Panc1 (cell line): ENCODE results near the gene ANGPTL4. TPM values are rescaled to one million over a fixed set of nuclear protein-coding genes. Genes with fewer than 3 reads are reported as not detected.

Experiments used
- ATAC-seq: fragments of 200-7000 bp; cut with Tn5 transposase; 2 replicates; pipeline ENCODE4 v1.9.1; 2020; ENCODE audit warnings: mild to moderate bottlenecking, moderate library complexity
- BruUV-seq: library from RNA; stranded (reverse); fragments of 400-500 nt; replicated peaks from 2 replicates; lab custom pipeline; 2021; lab: Mats Ljungman, UMichigan
- CTCF ChIA-PET: fragments of 300-600 bp; sonication (Branson Sonifier 250); formaldehyde crosslinking; loops from one replicate; lab custom pipeline; 2022; ENCODE audit warnings: antibody characterized with exemption; lab: Charles Lee
- POLR2A ChIA-PET: fragments of 300-600 bp; sonication (Branson Sonifier 250); formaldehyde crosslinking; loops from one replicate; lab custom pipeline; 2022; ENCODE audit warnings: antibody characterized with exemption; lab: Charles Lee
- DNase-seq: peaks from one replicate; pipeline ENCODE4 v3.0.0-alpha.2; 2010; ENCODE audit warnings: low read depth, low spot score
- H3K27ac ChIP-seq: 2 replicates; pipeline ENCODE4 v1.5.1; 2011; ENCODE audit warnings: mild to moderate bottlenecking, low read length, inconsistent platforms
- H3K27me3 ChIP-seq: fragments of 200-500 bp; sonication (Bioruptor generic); 2 replicates; pipeline ENCODE4 v1.6.0; 2014; ENCODE audit warnings: low read length, inconsistent platforms; ENCODE audit not compliant: control insufficient read depth, insufficient read depth
- H3K36me3 ChIP-seq: fragments of 200-500 bp; sonication (Bioruptor generic); 2 replicates; pipeline ENCODE4 v1.5.1; 2014; ENCODE audit warnings: inconsistent platforms, mild to moderate bottlenecking, low read length, moderate library complexity; ENCODE audit not compliant: control insufficient read depth, insufficient read depth
- H3K4me1 ChIP-seq: 2 replicates; pipeline ENCODE4 v1.5.1; 2011; ENCODE audit warnings: inconsistent platforms, mild to moderate bottlenecking, low read length, moderate library complexity; ENCODE audit not compliant: control insufficient read depth, insufficient read depth
- H3K4me3 ChIP-seq, 2 experiments: 2 replicates each; pipeline ENCODE4 v1.5.1; 2011 to 2012; ENCODE audit warnings: low read depth in 2 of 2, low read length in 2 of 2, mild to moderate bottlenecking in 2 of 2, inconsistent platforms in 1 of 2, moderate library complexity in 1 of 2
- H3K9me3 ChIP-seq: fragments of 200-500 bp; sonication (Bioruptor generic); 2 replicates; pipeline ENCODE4 v1.5.1; 2014; ENCODE audit warnings: low read depth, mild to moderate bottlenecking, inconsistent platforms, low read length, moderate library complexity; ENCODE audit not compliant: control insufficient read depth, insufficient read depth
- POLR2AphosphoS5 ChIP-seq: IDR thresholded peaks from 2 replicates; pipeline ENCODE4 v1.6.1; 2012; ENCODE audit warnings: mild to moderate bottlenecking, low read depth, low read length, moderate library complexity
- SIN3A ChIP-seq: IDR thresholded peaks from 2 replicates; pipeline ENCODE4 v1.6.1; 2012; ENCODE audit warnings: low read depth, mild to moderate bottlenecking, low read length, moderate library complexity, borderline replicate concordance; ENCODE audit not compliant: insufficient read depth
- TCF7L2 ChIP-seq: IDR thresholded peaks from 2 replicates; pipeline ENCODE4 v1.6.1; 2011; ENCODE audit warnings: mild to moderate bottlenecking, low read depth, low read length, inconsistent platforms
- in situ Hi-C: cut with HindIII; loops from 2 replicates; pipeline ENCODE4 v1.10.0; 2016; ENCODE audit warnings: low sequenced_read_pairs, low pct_unique_long_range_greater_than_20kb
- intact Hi-C: fragments of 100-400 bp; cut with micrococcal nuclease; formaldehyde crosslinking; loops from one replicate; pipeline ENCODE4 v1.10.0; 2022; ENCODE audit not compliant: unreplicated experiment
- total RNA-seq: library from RNA; stranded (reverse); gene quantifications from one replicate; pipeline ENCODE4 v1.2.1, GENCODE V29; 2021; ENCODE audit not compliant: unreplicated experiment
- TF ChIP-seq, protein P1 (sequence below), 2 experiments: IDR thresholded peaks; 2 replicates each; pipeline ENCODE4 v1.6.1; 2011 to 2012; ENCODE audit warnings: low read depth in 2 of 2, control low read depth in 1 of 2, low read length in 1 of 2, mild to moderate bottlenecking in 1 of 2, moderate library complexity in 1 of 2; ENCODE audit not compliant: insufficient read depth in 1 of 2
- TF ChIP-seq, protein P2 (sequence below): fragments of 450-650 bp; IDR thresholded peaks from 2 replicates; pipeline ENCODE4 v1.5.1; 2017; ENCODE audit warnings: mild to moderate bottlenecking

The ANGPTL4 gene
- total RNA-seq, 1 experiment from 2014 or later = 46.6 TPM

DNA sequence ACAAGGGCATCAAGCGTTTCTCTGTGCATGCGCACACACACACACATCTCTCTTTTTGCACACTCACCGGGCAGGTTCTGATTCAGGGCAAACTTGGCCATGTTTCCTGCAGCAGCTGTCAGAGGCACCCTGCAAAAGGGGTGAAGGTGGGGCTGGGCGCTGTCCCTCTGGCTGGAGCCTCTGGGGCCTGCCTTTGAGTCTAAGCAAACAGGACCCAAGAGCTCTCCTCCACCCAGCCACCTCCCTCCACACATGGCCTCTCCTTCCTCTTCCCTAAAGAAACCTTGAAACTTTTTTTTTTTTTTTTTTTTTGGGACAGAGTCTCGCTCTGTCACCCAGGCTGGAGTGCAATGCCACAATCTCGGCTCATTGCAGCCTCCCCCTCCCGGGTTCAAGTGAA, 26.2 kb upstream of the ANGPTL4 start:
- in situ Hi-C loops (no loop called here), intact Hi-C loops (no loop called here)
- no peak overlapping the region for H3K4me3 ChIP-seq
- no peaks in the 10 kb centered on the region for H3K36me3 ChIP-seq
- H3K27me3 ChIP-seq = no peaks in the 10 kb centered on the region; the same call in 1 of the 2 replicates
- no peak for ATAC-seq
- no peak for DNase-seq
- ChIA-PET POLR2A (no interaction called here), CTCF (no interaction called here)
- no peaks in the 10 kb centered on the region for H3K4me1 ChIP-seq
- H3K9me3 ChIP-seq = no peaks in the 10 kb centered on the region
- TF ChIP-seq, protein P1, sequence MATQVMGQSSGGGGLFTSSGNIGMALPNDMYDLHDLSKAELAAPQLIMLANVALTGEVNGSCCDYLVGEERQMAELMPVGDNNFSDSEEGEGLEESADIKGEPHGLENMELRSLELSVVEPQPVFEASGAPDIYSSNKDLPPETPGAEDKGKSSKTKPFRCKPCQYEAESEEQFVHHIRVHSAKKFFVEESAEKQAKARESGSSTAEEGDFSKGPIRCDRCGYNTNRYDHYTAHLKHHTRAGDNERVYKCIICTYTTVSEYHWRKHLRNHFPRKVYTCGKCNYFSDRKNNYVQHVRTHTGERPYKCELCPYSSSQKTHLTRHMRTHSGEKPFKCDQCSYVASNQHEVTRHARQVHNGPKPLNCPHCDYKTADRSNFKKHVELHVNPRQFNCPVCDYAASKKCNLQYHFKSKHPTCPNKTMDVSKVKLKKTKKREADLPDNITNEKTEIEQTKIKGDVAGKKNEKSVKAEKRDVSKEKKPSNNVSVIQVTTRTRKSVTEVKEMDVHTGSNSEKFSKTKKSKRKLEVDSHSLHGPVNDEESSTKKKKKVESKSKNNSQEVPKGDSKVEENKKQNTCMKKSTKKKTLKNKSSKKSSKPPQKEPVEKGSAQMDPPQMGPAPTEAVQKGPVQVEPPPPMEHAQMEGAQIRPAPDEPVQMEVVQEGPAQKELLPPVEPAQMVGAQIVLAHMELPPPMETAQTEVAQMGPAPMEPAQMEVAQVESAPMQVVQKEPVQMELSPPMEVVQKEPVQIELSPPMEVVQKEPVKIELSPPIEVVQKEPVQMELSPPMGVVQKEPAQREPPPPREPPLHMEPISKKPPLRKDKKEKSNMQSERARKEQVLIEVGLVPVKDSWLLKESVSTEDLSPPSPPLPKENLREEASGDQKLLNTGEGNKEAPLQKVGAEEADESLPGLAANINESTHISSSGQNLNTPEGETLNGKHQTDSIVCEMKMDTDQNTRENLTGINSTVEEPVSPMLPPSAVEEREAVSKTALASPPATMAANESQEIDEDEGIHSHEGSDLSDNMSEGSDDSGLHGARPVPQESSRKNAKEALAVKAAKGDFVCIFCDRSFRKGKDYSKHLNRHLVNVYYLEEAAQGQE (IDR thresholded peaks at IDR 0.05; ENCODE audit: insufficient read depth in 1 of 2, low read depth in 2 of 2, low read length in 1 of 2) = no peak
- TF ChIP-seq TCF7L2 (no peak), POLR2AphosphoS5 (no peak), SIN3A (no peak)
- TF ChIP-seq, protein P2, sequence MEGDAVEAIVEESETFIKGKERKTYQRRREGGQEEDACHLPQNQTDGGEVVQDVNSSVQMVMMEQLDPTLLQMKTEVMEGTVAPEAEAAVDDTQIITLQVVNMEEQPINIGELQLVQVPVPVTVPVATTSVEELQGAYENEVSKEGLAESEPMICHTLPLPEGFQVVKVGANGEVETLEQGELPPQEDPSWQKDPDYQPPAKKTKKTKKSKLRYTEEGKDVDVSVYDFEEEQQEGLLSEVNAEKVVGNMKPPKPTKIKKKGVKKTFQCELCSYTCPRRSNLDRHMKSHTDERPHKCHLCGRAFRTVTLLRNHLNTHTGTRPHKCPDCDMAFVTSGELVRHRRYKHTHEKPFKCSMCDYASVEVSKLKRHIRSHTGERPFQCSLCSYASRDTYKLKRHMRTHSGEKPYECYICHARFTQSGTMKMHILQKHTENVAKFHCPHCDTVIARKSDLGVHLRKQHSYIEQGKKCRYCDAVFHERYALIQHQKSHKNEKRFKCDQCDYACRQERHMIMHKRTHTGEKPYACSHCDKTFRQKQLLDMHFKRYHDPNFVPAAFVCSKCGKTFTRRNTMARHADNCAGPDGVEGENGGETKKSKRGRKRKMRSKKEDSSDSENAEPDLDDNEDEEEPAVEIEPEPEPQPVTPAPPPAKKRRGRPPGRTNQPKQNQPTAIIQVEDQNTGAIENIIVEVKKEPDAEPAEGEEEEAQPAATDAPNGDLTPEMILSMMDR = no peak
- no peak overlapping the region for H3K27ac ChIP-seq
- no TSS peak for BruUV-seq

DNA sequence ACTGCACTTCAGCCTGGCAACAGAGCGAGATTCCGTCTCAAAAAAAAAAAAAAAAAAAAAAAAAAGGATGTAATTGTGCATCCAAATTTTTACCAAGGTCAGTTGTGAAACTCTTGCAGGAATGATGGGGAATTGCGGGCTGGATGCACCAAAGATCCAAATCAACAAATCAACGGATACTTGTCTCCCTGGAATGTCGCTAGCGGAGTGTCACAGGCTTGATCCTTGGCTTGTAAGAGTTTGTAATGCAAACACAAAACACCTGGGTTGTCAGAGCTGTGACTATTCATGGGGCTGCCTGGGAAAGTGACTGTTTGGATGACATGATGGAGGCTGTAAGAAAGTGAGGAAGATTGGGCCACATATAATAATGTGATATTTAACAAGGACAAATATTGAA, 25.1 kb upstream of the ANGPTL4 start:
- CTCF ChIA-PET = no interaction called here
- no peak for TF ChIP-seq POLR2AphosphoS5
- TF ChIP-seq, protein P1 (IDR thresholded peaks at IDR 0.05; ENCODE audit: insufficient read depth in 1 of 2, low read depth in 2 of 2, low read length in 1 of 2) = no peak
- TF ChIP-seq, protein P2 = no peak
- no peak for TF ChIP-seq SIN3A
- TF ChIP-seq TCF7L2 = no peak
- in situ Hi-C loops = no loop called here
- Histone ChIP-seq H3K36me3 (no peaks in the 10 kb centered on the region), H3K9me3 (no peaks in the 10 kb centered on the region), H3K4me1 (no peaks in the 10 kb centered on the region), H3K4me3 (no peak overlapping the region), H3K27me3 (no peaks in the 10 kb centered on the region; the same call in 1 of the 2 replicates), H3K27ac (no peak overlapping the region)
- no peak for ATAC-seq
- DNase-seq = no peak
- BruUV-seq = no TSS peak
- intact Hi-C loops = no loop called here
- POLR2A ChIA-PET = no interaction called here
